NCI-H1694 treated with DMSO at 0.1 percent for 48 hours (cell line): ENCODE measurements around the gene HMX1.

Source experiments
- DNase-seq: peaks from one replicate; lab custom pipeline; 2025; lab: John Stamatoyannopoulos, UW

The HMX1 gene

GRCh38 chr4:8840816-8841455 is 30.7 kb downstream of the HMX1 start:
- DNase-seq, result no peak

- no peak for DNase-seq
Measured at GRCh38 chr4:8840006-8840793, 31.4 kb downstream of the HMX1 start.

- DNase-seq, result no peak
Measured at GRCh38 chr4:8838961-8839431, 32.6 kb downstream of the HMX1 start.

DNA sequence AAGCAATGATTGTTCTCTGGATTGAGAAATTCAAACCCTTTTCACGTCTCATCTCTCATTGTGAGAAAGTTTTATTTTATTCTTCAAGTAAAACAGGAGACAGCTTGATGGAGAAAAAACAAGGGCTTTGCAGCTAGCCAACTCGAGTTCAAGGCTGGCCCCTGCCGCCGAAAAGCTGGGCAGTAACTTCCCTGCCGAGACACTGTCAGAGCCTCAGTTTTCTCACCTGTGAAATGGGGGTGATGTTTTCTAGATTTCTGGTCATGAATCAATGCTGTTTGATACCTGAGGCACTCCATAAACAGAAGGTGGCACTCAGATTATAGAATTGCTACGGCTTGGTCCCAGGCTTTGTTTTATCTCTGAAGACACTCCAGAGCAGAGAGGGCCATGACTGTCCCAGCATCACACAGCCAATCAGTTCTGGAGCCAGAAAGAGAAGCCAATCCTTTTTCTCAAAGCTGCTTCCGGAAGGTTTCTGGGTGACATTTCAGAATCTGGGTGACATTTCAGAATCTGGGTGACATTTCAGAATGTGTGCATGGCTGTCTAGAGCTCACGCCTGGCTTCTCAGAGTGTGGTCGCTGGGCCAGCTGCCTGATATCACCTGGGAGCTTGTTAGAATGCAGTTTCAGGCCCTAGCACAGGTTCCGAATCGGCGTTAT is 33.2 kb downstream of the HMX1 start:
- no peak for DNase-seq

DNA sequence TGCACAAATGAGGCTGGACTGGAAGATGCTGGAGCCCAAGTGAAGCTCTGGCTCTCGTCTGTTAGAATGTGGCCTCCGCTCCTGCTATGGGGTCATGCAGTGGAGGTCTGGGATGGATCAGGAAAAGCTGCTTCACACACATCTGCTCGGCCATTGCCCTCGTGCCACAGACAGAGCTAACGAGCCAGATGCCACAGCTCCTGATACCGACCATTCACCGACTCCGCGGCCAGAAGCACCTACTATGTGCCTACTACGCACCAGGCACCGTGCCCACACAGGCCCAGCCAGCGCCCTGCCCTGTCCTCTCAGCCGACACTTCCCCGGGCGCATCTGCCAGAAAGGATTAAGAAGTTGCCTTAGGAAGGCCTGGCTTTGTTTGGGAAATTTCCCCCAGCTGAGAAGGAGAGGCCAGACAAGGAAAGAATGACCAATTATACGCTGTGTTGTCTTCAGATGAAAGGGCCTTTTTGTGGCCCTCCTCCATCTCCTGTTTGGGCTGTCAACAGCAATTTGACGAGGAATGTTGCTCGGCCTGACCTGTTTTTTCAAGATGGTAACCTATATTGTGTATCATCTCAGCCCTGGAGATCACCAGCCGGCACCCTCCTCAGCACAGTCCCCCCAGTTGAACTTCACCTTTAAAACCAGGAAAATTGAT is 34.3 kb downstream of the HMX1 start:
- no peak for DNase-seq

GRCh38 chr4:8836664-8837171 is 34.9 kb downstream of the HMX1 start:
- no peak for DNase-seq

DNA sequence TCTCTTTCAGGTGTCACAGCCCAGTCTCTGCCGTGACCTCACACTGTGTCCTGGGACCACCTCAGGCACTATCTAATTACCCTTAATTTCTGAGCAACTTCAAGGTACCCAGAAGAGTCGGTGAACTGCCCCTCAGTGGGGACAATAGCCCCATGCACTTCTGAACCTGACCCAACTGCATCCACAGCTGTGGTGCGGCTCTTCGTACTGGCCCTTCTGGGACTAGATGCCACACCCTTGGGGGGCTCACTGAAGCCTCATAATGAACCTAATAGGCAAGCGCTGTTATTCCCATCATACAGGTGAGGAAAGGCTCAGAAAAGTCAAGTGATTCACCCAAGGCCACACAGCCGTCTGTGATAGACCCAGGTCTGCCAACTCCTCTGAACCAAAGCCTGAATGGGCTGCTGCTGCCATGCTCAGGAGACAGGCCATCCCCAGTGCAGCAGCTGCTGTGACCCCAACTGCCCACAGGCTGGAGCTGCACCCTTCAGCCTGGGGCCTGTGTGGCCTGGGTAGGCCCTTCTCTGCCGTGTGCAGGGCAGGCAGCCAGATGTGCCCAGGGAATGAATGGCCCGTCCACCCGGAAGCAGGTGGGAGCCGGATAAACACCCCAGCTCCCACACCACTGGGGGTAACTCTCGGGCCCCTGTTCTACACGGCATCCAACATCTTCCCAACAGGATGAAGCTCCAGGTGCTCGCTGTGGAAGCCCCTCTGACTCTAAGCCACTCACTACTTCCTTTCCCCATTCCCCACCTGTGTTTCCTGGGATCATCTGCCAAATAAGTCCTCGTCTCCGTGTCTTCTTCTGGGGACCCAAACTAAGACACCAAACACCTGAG is 35.9 kb downstream of the HMX1 start:
- DNase-seq, result no peak

DNA sequence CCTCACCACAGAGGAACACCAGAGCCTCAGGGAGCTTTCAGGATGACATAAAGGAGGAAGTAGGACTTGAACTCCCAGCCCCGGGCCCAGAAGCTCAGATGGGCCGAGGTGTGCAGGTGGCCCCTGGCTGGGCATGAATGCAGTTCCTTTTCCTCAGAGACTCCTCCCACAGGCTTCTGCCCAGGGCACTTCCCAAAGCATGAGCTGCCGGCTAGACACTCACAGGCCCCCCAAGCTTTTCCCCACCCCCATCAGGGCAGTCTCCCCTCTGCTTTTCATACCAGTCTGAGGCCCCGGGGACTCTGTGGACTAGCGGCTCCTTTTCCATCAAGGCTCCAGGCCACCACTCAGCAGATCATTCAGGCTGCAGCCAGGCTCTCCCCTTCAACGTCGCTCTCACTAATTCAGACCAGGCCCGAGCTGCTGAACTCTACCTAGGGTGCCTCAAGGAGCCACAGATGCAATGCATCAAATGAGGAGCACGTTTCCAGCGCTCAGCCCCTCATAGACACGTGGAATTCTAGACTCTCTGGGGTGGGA is 36.9 kb downstream of the HMX1 start:
- DNase-seq, result no peak

DNA sequence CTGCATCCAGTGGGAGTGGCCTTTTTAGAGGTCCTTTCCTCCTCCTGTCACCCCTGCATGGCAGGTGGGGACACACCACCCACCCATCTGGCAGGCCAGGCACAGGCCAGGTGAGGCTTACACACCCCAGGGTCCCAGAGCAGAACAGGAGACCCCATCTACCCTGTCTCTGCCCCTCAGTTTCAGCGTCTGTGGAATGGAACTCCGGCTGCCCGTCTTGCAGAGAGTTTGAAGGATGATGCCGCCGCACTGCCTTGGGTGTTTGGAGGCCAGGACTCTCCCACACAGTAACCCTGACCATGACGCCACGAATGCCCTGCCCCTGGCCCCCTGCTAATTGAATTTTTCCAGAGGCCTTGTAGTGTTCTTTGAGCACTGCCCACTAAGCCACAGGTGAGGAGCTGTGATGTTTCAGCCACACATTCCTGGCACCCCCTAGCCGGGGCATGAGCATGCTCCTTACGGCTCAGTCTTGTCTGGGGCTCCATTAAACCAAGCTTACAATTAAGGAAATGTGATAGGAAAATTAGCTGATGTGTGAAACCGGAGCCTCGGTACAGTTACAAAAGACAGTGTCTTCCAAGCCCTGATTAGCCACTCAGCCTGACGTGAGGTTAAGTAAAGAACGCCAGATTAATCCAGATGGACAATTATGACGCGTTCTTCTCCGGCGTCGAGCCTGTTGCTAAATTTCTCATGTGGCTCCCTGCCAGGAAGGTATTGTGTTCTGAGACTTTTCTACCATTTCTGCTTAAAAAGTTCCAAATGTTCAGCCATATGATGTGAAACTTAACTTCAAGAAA is 39.3 kb downstream of the HMX1 start:
- DNase-seq, result no peak

DNA sequence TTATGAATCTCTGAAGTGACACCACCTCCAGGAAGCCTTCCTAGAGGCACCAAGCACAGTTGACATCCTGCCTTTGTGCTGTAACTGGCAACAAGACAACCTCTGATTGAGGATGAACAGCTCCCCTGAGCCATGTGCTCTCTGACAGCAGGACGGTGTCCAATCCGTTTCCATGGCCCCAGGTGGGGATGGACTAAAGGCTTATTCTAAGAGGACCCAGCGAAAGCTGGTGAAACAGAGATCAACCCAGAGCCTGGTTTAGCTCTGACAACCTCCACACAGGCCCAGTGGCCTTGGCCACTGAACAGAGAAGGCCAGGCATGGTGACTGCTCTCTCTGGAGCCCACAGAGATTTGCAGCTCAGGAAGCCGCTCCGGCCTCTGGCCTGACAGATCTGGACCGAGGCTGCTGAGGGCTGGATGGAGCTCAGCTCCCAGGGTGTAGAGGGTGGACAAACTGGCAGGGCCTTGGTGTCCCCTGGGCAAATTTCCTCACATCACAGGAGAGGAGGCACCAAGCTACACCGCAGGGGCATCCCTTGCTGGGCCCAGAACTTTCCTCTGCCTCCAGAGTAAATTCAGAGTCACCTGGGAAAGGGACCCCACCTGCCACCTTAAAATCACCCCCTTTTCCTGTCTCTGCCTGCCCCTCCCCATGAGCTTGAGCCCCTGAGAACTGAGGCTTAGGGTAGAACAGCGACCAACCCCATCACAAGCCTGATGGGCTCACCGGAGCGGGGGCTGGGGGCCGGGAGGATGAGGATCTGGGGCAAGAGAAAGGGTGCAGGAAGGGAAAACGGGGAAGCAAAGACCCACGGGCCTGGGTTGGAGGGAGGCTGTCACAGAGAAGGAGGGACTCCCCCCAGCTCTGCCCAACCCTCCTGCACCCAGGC is 40.2 kb downstream of the HMX1 start:
- DNase-seq, result no peak

DNA sequence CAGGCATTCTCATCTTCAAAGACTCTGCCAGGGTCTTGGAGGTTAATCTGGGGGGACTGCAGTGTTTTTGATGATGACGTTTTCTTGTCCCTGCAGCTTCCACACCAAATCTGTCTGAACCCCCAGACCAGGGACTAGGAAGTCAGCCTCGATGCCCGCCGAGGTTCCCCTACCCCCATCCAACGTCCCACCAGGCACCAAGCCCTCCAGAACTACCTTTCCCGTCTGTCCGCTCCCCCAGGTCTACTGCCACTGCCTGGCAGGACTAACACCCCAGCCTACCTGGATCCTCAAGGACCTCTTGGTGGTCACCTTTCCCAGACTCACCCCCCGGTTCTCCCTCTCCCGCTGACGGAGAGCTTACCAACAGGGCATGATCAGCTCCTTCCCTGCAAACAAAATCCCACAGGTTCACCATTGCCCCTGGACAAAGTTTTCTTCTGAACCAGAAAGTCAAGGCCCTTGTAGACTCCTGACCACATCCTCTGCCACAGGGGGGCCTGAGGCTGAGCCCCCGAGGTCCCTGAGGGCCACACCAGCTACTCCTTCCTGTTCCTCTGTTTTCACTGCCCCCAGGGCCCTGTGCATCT is 40.9 kb downstream of the HMX1 start:
- DNase-seq, result no peak

DNA sequence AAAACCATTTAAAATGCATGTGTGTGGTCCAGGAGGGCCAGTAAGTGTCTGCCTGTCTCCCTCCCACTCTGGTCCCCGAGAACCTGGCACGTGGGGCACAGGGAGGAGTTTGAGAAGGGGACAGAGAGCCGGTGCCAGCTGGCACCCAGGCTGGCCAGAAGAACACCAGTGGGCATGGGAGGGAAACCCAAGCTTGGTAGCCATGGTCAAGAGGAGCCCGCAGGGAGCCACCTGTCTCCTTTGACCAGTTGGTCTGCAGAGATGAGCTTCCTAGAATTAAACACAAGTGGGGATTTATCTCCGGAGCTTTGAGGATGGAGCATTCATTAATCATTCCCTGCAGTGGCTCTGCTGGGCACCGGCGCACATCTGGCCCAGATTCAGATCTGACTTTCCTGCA is 41.6 kb downstream of the HMX1 start:
- DNase-seq, result no peak

DNA sequence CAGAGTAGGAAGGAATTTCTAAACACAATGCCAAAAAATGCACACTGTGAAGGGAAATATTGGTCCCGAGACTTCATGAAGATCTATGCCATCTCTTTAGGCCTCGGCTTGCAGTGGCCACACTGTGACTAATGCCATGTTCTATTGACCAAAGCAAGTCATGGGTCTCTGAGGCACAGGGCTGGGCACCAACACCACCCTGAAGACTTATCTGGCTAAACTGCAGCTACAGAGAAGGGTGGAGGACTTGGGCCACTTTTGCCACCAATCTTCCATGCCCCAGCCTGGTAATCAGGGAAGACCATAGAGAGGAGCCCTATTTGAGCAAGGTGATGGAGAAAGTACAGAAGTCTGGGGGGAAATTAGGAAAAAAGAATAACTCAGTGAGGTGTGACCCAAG is 42.1 kb downstream of the HMX1 start:
- DNase-seq, result no peak

DNA sequence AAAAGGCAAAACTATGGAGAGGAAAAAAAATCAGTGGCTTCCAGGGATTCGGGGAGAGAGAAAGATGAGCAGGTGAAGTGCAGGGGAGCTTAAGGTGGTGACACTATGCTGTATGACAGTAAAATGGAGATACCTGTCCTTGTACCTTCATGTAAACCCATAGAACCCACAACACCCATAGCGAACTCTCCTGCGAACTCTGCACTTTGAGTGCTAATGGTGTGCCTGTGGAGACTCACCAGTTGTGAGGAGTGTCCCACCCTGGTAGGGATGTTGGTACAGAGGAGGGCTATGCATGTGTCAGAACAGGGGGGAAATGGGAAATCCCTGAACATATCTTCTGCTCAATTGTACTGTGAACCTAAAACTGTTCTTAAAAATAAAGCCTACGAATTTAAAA is 42.8 kb downstream of the HMX1 start:
- DNase-seq, result no peak

- DNase-seq, result no peak
Measured at GRCh38 chr4:8821151-8821950, 50.3 kb downstream of the HMX1 start.

DNA sequence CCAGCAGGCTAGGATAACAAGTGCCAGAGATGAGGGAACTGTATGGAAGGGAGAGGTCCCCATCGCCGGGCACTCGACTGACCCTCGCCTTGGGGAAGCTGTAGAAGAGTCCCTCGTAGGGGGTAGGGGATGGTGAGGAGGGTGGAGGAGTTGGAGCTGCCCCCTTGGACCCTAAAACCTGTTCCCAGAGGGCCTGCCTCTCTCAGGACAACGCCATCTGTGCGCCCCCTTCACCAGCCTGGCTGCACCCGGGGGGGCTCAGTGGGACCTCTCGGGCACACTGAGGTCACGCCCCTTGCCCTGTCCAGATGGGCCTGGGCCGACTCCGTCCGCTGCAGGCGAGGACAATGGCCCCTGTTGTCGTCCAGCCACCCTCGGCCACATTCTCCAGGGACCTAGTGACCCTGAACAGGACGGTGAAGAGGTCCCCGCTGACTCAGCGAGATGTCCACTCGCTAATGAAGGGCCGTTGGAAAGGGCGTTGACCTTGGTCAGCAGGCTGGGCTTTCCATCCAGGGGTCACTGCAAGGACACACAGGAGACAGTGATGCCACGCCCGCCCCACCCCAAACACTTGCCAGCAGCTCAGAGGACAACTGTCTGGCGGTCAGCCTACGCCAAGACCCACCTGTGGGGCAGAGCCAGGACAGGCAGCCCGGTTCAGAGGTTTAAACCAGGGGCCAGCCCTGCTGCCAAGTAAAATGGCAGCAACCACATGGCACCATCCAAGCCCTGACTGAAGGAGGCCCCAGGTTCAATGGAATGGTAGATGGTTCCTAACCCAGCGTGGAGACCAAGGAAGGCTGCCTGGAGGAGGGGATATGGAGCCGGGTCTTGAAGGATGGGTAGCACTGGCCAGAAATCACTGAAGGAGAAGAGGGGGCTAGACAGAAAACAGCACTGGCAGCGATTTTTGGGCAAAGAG is 51.2 kb downstream of the HMX1 start:
- DNase-seq, result no peak
